Kidney epithelial cell (primary cell): ENCODE results near the gene SH2D1A. TPM values are rescaled to one million over a fixed set of nuclear protein-coding genes. Genes with fewer than 3 reads are reported as not detected.

Experiments used
- DNase-seq: peaks from one replicate; pipeline ENCODE4 v3.0.0-alpha.2; 2010; ENCODE audit warnings: low read depth
- H3K27me3 ChIP-seq: 2 replicates; pipeline ENCODE4 v1.6.0; 2011; ENCODE audit warnings: low read length; ENCODE audit not compliant: control insufficient read depth, insufficient read depth
- H3K36me3 ChIP-seq: 2 replicates; pipeline ENCODE4 v1.5.1; 2011; ENCODE audit warnings: low read length; ENCODE audit not compliant: control insufficient read depth, insufficient read depth
- H3K4me3 ChIP-seq: 2 replicates; pipeline ENCODE4 v1.5.1; 2011; ENCODE audit warnings: low read depth, mild to moderate bottlenecking, control low read depth, low read length
- total RNA-seq: library from RNA; depleted of rRNA; stranded (reverse); fragments of >200 nt; gene quantifications from 2 replicates; pipeline ENCODE4 v1.2.3, GENCODE V29; 2015
- TF ChIP-seq, protein P1 (sequence below): IDR thresholded peaks from 2 replicates; pipeline ENCODE4 v1.5.1; 2011; ENCODE audit warnings: mild to moderate bottlenecking, moderate library complexity, low read length, control low read depth, inconsistent platforms; ENCODE audit not compliant: insufficient read depth, poor library complexity, severe bottlenecking

The SH2D1A gene
- total RNA-seq, 1 donor from 2014 or later = not detected

DNA sequence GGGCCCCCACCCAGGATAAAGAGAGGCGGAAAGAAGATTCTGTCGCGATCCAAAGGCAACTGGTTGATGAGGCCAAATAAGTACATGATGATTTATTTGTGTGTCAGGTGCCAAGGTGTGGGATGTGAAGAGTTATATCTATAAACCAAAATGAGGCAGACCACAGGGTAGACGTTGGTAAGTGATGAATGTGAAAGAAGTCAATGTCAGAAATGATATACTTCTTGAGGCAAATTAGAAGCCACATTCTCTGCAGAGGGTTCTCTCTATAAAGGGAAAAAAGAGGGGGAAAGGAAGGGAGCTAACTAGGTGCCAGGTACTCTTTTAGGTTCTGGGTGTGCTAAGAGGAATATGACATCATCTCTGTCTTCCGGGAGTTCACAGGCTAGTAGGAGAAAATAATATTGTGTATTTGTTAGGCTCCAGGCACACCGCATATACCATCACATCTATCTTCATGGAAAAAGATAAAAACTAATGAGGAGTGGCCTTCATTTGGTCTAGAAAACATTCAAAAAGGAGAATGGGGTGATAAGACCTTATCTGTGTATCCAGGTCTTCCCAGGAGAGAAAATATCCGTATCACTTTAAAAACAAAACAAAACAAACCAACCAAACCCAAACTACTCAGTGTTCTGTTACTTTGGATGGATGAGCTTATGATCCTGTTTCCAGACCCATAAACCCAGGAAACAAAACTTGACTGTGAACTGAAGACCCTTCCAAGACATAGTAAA, 4.8 kb upstream of the SH2D1A start:
- H3K36me3 ChIP-seq = no peaks in the 10 kb centered on the region
- H3K27me3 ChIP-seq = no peaks in the 10 kb centered on the region
- H3K4me3 ChIP-seq = no peak overlapping the region
- TF ChIP-seq, protein P1, sequence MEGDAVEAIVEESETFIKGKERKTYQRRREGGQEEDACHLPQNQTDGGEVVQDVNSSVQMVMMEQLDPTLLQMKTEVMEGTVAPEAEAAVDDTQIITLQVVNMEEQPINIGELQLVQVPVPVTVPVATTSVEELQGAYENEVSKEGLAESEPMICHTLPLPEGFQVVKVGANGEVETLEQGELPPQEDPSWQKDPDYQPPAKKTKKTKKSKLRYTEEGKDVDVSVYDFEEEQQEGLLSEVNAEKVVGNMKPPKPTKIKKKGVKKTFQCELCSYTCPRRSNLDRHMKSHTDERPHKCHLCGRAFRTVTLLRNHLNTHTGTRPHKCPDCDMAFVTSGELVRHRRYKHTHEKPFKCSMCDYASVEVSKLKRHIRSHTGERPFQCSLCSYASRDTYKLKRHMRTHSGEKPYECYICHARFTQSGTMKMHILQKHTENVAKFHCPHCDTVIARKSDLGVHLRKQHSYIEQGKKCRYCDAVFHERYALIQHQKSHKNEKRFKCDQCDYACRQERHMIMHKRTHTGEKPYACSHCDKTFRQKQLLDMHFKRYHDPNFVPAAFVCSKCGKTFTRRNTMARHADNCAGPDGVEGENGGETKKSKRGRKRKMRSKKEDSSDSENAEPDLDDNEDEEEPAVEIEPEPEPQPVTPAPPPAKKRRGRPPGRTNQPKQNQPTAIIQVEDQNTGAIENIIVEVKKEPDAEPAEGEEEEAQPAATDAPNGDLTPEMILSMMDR = no peak
- no peak for DNase-seq

DNA sequence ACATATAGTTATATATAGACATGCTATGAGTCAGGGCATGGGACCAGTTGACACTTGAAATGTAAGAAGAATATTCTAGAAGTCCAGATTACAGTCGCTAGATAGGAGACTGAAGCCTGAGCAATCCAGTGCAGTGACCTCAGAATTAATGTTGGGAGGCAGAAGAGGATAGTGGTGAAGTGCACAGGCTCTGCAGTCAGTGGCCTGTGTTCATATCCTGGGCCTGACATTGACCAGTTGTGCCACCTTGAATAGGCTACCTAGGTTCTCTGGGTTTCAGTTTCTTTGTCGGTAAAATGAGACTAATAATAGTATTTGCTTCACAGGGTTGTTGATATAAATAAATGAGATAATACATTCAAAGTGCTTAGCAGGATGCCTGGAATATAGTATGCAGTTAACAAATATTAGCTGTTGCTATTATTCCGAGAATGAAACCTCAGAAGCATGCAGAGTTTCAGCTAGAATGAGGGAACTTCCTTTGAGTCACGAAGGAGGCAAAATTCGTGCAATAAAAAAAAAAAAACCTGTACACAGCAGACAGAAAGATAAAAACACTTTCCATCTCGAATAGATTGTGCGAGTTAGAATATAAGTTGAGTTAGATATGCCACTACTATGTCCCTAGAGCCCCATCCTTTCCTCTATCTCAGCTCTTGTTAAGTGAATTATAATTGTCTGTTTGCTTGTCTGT, 4.0 kb upstream of the SH2D1A start:
- no peak for DNase-seq
- H3K27me3 ChIP-seq = no peaks in the 10 kb centered on the region
- no peak overlapping the region for H3K4me3 ChIP-seq
- no peaks in the 10 kb centered on the region for H3K36me3 ChIP-seq
- TF ChIP-seq, protein P1 = no peak

DNA sequence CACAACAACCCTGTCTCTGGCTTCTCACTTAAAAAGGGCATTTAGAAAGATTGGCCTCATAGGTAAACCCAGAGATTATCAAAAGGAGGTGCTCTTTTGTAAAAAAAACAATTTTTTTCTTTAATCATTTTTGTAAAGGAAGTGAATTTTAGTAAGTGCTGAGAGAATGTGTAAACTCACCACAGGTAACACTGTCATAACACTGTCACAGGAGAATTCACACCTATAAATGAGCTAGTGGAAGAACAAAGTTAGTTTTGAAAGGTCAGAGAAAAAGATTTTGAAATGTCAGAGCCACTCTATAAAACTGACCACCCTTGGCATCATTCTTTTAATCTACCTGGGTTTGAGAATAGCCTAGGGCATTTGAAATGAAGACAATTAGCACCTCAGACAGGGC, 3.3 kb upstream of the SH2D1A start:
- H3K36me3 ChIP-seq = no peaks in the 10 kb centered on the region
- DNase-seq = no peak
- TF ChIP-seq, protein P1 = no peak
- H3K27me3 ChIP-seq = no peaks in the 10 kb centered on the region
- no peak overlapping the region for H3K4me3 ChIP-seq

DNA sequence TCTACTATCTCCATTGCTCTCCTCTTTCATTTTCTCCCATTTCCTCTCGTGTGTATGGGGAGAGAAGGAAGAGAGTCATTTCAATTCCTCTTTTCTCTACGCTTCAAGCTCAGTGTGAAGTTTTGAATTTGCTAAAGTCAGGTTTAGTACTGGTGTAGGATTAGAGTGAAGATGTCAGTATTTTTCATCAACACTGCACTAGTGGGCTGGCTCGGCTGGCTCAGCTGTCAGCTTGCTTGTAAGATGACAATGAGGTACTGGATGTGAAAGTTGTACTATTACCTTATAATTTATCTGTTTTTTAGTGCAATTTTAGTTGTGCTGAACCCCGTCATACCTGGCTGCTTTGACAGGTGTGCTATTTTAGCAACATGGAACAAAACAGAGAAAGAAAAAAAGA, 2.1 kb upstream of the SH2D1A start:
- no peak for DNase-seq
- H3K36me3 ChIP-seq = no peaks in the 10 kb centered on the region
- H3K4me3 ChIP-seq = no peak overlapping the region
- H3K27me3 ChIP-seq = no peaks in the 10 kb centered on the region
- TF ChIP-seq, protein P1 = no peak

DNA sequence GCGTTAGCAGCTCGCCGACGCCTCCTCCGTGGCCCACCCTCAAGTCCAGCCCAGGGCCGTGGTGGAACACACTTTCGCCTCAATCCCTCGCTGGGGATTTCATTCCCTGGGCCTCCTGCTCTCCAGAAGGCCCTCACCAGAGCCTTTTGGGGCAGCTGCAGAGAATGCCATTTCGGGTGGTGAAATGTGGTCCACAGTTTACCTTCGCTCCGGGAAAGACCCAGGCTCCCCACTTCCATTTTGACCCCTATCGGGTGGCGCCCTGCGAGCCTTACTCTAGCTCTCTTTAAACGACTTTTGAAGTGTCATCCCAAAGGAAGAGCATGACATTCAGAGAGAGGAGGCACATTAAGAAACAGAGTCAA, 496 bp downstream of the SH2D1A start:
- no peak for DNase-seq
- Histone ChIP-seq H3K27me3 (no peaks in the 10 kb centered on the region), H3K4me3 (no peak overlapping the region), H3K36me3 (no peaks in the 10 kb centered on the region)
- TF ChIP-seq, protein P1 = no peak
